NCI-H460 (cell line): Measurements from ENCODE around the gene HACD4. TPM values are rescaled to one million over a fixed set of nuclear protein-coding genes. Genes with fewer than 3 reads are reported as not detected.

Experiments used
- DNase-seq: peaks from one replicate; pipeline ENCODE4 v3.0.0-alpha.2; 2016; ENCODE audit warnings: low read depth; ENCODE audit errors: extremely low read depth
- polyA plus RNA-seq: library from polyadenylated mRNA; depleted of rRNA; stranded (reverse); fragments of >200 nt; gene quantifications from 2 replicates; pipeline ENCODE4 v1.2.3, GENCODE V29; 2014; cell fraction: nucleus; rRNA removed
- total RNA-seq: library from RNA; depleted of rRNA; stranded (reverse); fragments of >200 nt; shearing (Covaris generic); gene quantifications from 2 replicates; pipeline ENCODE4 v1.2.3, GENCODE V29; 2014; rRNA removed

The HACD4 gene, protein sequence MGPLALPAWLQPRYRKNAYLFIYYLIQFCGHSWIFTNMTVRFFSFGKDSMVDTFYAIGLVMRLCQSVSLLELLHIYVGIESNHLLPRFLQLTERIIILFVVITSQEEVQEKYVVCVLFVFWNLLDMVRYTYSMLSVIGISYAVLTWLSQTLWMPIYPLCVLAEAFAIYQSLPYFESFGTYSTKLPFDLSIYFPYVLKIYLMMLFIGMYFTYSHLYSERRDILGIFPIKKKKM
- total RNA-seq = not detected in 2 replicates
- not detected in 2 replicates for polyA plus RNA-seq

GRCh38 chr9:21031091-21031807 lies at the start of gene HACD4:
TSS of gene HACD4 (minus strand) at chr9:21031640. CDS start at chr9:21031590, 50 bp downstream.
- DNase-seq = no peak

DNA sequence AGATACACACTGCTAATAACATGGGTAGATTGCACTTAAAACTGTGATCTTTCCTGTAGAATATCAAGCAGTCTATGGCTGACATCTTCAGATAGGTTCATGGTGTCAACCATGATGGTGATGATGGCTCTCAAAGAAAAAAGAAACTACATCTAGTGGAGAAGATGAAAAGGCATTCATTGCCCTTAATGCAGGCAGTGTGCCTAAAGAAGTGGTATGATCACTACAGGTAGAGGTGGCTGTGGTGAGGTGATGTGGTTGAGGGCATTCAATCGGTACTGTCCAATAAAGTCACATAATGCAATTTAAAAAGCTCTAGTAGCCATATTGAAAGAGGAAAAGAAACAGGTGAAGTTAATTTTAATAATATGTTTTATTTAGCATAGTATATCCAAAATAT lies 49.4 kb upstream of the HACD4 start:
- no peak for DNase-seq

- DNase-seq = no peak
Measured at GRCh38 chr9:21078702-21079101, 47.3 kb upstream of the HACD4 start.

DNA sequence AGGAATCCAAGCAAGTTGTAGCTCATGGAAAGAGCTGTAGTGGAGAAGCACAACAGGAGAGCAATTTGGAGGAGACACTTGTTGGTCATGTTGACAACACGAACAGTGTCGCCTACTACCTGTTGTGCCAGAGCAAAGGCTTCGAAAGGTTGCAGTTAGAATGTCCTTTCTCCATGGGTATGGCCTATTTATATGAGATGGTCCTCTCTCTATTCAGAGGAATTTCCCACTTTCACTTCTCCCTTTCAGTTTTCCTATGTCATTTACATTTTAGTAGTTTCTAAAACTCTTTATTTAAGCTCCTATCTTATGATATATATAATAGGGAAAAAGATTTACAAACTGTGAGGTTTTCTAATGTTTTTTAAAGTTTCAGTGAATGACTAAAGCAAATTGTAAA lies 46.3 kb upstream of the HACD4 start, which contains the start of gene IFNB1:
IFNB1 (minus strand) TSS at position 162 of the 400 bp plus-strand sequence; CDS start at position 89, 73 bp downstream.
- DNase-seq = no peak

DNA sequence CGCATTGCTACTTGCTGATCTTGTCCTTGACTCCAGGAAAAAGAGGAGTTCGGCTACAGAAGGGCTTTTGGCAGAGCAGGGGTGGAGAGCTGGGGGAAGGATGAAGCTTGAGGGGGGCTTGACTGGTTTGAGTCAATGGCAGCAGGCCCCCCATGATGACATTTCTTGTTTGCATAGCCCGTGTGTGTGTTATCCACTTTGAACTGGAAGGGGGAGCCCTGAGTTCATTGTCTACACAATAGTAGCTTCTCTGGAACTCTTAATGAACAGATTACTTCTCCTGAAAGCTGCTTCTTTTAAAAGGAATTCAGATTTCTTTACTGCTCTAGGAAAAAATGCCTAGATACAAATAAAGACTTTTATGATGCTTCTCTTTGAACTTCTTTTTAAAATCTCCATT lies 44.0 kb upstream of the HACD4 start:
- no peak for DNase-seq

- DNase-seq = no peak
Measured at GRCh38 chr9:21070906-21071305, 39.5 kb upstream of the HACD4 start.

DNA sequence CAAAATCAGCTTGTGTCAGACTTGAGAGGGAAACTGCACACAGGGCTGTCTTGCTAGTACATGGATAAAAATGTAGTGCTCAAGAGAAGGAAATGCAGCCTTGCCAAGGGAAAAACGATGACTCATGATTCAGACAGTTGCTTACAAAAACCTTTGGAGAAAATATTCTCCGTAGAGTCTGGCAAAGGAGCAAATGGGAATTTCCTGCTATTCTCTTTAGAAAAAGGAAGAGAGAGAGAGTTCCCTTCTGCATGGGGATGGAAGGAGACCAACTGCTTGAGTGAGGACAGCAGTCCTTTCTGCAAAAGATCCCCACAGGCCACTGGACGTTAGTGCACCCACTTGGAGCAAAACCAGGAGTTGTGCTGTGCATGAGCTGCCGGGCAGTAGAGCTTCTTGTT lies 38.7 kb upstream of the HACD4 start:
- DNase-seq = peak; percentile 21

GRCh38 chr9:21060919-21061561 lies 29.6 kb upstream of the HACD4 start:
- DNase-seq = no peak

- DNase-seq = no peak
Measured at GRCh38 chr9:21056931-21057330, 25.5 kb upstream of the HACD4 start.

DNA sequence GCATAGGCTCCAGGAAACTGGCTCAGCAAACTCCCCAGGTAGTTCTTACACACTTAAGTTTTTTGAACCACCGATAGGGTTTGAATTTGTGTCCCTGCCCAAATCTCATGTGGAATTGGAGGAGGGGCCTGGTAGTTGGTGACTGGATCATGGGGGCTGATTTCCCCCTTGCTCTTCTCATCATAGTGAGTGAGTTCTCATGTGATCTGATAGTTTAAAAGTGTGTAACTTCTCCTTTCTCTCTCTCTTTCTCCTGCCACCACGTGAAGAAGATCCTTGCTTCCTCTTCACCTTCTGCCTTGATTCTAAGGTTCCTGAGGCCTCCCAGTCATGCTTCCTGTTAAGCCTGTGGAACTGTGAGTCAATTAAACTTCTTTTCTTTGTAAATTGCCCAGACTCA lies 22.4 kb upstream of the HACD4 start:
- DNase-seq = no peak

DNA sequence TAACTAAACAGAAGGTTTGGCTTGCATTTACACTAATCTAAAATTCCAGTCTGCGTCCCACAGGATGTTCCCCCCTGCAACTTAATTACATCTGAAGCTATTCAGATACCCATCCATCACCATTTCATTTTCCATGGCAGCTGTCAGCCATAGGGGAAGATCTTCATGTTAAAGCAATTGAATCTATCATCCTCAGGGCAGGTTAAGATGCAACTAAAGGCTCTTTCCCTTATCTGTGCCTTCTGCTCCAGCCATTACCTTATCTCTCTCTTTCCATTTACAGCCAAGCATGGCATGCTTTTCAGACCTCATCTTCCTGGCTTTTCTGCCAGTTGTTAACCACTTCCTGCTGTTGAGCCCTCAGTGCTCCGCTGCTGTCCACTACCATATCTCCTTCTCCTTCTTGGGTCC lies 15.8 kb upstream of the HACD4 start:
- DNase-seq = no peak

DNA sequence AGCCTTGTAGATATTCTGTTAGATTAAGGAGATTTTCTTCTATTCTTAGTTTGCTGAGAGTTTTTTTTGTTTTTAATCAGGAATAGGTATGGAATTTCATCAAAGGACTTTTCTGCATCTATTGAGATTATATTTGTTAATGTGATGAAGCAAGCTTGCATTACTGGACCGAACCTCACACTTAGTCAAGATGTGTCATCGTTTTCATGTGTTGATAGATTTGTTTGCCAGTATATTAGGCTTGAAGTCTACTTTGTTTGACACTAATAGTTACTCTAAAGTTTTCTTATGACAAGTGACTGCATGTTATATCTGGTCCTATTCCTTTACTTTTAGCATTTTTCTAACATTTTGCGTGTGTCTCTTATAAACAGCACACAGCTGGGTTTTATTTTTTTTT lies 12.4 kb upstream of the HACD4 start:
- no peak for DNase-seq

DNA sequence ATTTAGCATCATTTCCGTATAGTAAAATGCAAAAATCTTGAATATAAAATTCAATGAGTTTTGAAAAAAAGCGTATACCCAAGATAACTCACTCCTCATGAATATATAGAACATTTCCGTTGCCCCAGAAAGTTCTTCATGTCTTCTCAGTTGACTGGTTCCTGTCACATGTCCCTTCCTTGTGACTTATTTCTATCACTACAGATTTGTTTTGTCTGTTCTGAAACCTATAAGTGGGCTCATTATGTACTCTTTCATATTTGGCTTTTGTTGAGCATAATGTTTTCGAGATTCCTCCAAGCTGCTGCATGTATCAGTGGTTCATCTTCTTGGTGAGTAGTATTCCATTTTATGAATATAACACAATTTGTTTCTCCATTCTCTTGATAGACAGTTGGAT lies 11.0 kb upstream of the HACD4 start:
- DNase-seq = no peak

GRCh38 chr9:21039302-21039701 lies 7.9 kb upstream of the HACD4 start:
- DNase-seq = no peak

GRCh38 chr9:21037278-21037677 lies 5.8 kb upstream of the HACD4 start:
- DNase-seq = no peak

GRCh38 chr9:21031808-21032183 lies 356 bp upstream of the HACD4 start:
- no peak for DNase-seq

- no peak for DNase-seq
Measured at GRCh38 chr9:21030389-21031035, 928 bp downstream of the HACD4 start.

- DNase-seq = no peak
Measured at GRCh38 chr9:21029661-21030060, 1.8 kb downstream of the HACD4 start.

GRCh38 chr9:21028466-21028865 lies 3.0 kb downstream of the HACD4 start:
- DNase-seq = no peak

DNA sequence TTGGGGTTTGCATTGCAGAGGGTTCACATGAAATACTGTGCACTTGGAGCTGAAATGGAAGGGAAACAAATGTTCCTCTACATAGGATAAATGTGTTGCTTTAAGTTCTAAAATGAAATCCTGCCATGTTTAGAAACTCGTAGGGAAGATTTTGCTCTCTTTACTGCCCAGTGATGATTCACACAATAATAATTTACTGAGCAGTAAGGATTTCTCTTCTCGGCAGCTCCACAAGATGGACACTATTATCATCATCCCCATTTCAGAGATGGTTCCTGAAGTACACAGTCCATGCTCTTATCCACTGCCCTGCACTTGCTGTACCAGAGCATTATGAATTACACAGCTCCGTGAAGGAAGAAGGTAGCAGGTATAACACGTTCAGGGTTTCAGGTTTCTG lies 4.1 kb downstream of the HACD4 start:
- no peak for DNase-seq

GRCh38 chr9:21023861-21024260 lies 7.6 kb downstream of the HACD4 start:
- no peak for DNase-seq
